HG02870 (cell line): ENCODE results near the gene EHBP1.

Source experiments
- ATAC-seq: cut with Tn5 transposase; IDR thresholded peaks from one replicate; pipeline ENCODE4 v1.9.1; 2021; ENCODE audit warnings: mild to moderate bottlenecking, moderate library complexity; ENCODE audit not compliant: unreplicated experiment

The EHBP1 gene

GRCh38 chr2:62774555-62775366 is 69.2 kb downstream of the EHBP1 start:
- no peak for ATAC-seq

- no peak for ATAC-seq
These were observed 69.8 kb downstream of the EHBP1 start for GRCh38 chr2:62775367-62775668.

GRCh38 chr2:62783679-62784078 is 78.2 kb downstream of the EHBP1 start:
- no peak for ATAC-seq

- no peak for ATAC-seq
These were observed 78.8 kb downstream of the EHBP1 start for GRCh38 chr2:62784341-62784740.

- ATAC-seq, result peak; percentile 97
These were observed 79.7 kb downstream of the EHBP1 start for GRCh38 chr2:62785216-62785615.

GRCh38 chr2:62785810-62786597 is 80.5 kb downstream of the EHBP1 start:
- no peak for ATAC-seq

- no peak for ATAC-seq
These were observed 81.9 kb downstream of the EHBP1 start for GRCh38 chr2:62787386-62787785.

GRCh38 chr2:62789518-62789917 is 84.0 kb downstream of the EHBP1 start:
- no peak for ATAC-seq

- no peak for ATAC-seq
These were observed 84.4 kb downstream of the EHBP1 start for GRCh38 chr2:62789918-62790317.

GRCh38 chr2:62792408-62792807 is 86.9 kb downstream of the EHBP1 start:
- ATAC-seq, result no peak

GRCh38 chr2:62793213-62793612 is 87.7 kb downstream of the EHBP1 start:
- no peak for ATAC-seq

GRCh38 chr2:62794791-62795190 is 89.3 kb downstream of the EHBP1 start:
- no peak for ATAC-seq

- no peak for ATAC-seq
These were observed 89.8 kb downstream of the EHBP1 start for GRCh38 chr2:62795341-62795740.

GRCh38 chr2:62797107-62797506 is 91.6 kb downstream of the EHBP1 start:
- ATAC-seq, result no peak

GRCh38 chr2:62800618-62801017 is 95.1 kb downstream of the EHBP1 start:
- no peak for ATAC-seq

- no peak for ATAC-seq
These were observed 95.6 kb downstream of the EHBP1 start for GRCh38 chr2:62801110-62801509.

- no peak for ATAC-seq
These were observed 96.5 kb downstream of the EHBP1 start for GRCh38 chr2:62801814-62802523.

GRCh38 chr2:62803961-62804360 is 98.4 kb downstream of the EHBP1 start:
- ATAC-seq, result no peak

GRCh38 chr2:62806231-62806630 is 100.7 kb downstream of the EHBP1 start:
- ATAC-seq, result no peak

GRCh38 chr2:62808554-62808953 is 103.0 kb downstream of the EHBP1 start:
- no peak for ATAC-seq

- no peak for ATAC-seq
These were observed 105.6 kb downstream of the EHBP1 start for GRCh38 chr2:62811086-62811485.

GRCh38 chr2:62811972-62812371 is 106.5 kb downstream of the EHBP1 start:
- no peak for ATAC-seq
